SU-DHL-6 (cell line): Measurements from ENCODE around the gene PTPRN2.

Experiments used
- H2AFZ ChIP-seq: fragments of 200-600 bp; sonication (generic); 2 replicates; pipeline ENCODE4 v1.6.1; 2014; ENCODE audit warnings: low read depth, mild to moderate bottlenecking, moderate library complexity, mixed read lengths, antibody characterized with exemption, low read length; ENCODE audit not compliant: severe bottlenecking
- H3F3A ChIP-seq: fragments of 200-600 bp; shearing (Covaris generic); 2 replicates; pipeline ENCODE4 v1.6.0; 2016; ENCODE audit warnings: antibody characterized with exemption, mild to moderate bottlenecking; ENCODE audit not compliant: insufficient read depth
- H3K27ac ChIP-seq: fragments of 200-600 bp; sonication (generic); 2 replicates; pipeline ENCODE4 v1.5.1; 2016; ENCODE audit warnings: low read depth, mild to moderate bottlenecking, low read length, moderate library complexity, mixed read lengths
- H3K27me3 ChIP-seq: fragments of 200-600 bp; sonication (generic), shearing (Covaris generic); 2 replicates; pipeline ENCODE4 v1.6.0; 2014; ENCODE audit warnings: mild to moderate bottlenecking, low read length
- H3K36me3 ChIP-seq: fragments of 200-600 bp; sonication (generic); 2 replicates; pipeline ENCODE4 v1.6.1; 2014; ENCODE audit warnings: mild to moderate bottlenecking, low read length, mixed read lengths
- H3K4me2 ChIP-seq: fragments of 300-600, 200-600 bp; shearing (Covaris generic), sonication (generic); 2 replicates; pipeline ENCODE4 v1.6.0; 2014; ENCODE audit warnings: low read length, low read depth, mild to moderate bottlenecking; ENCODE audit not compliant: poor library complexity, severe bottlenecking
- H3K4me3 ChIP-seq: fragments of 200-600 bp; sonication (generic); 2 replicates; pipeline ENCODE4 v1.5.1; 2014; ENCODE audit warnings: antibody characterized with exemption, low read length, mild to moderate bottlenecking, mixed read lengths; ENCODE audit not compliant: insufficient read depth, poor library complexity, severe bottlenecking
- H3K79me2 ChIP-seq: fragments of 200-600 bp; sonication (generic); 2 replicates; pipeline ENCODE4 v1.6.1; 2014; ENCODE audit warnings: mild to moderate bottlenecking, low read length, moderate library complexity; ENCODE audit not compliant: insufficient read depth
- H3K9ac ChIP-seq: fragments of 200-600 bp; sonication (generic); 2 replicates; pipeline ENCODE4 v1.7.0; 2014; ENCODE audit warnings: mild to moderate bottlenecking, low read length
- H3K9me2 ChIP-seq: fragments of 200-600 bp; sonication (generic); replicated peaks from 2 replicates; pipeline ENCODE4 v1.6.1; 2014; ENCODE audit warnings: low read length; ENCODE audit not compliant: insufficient read depth
- H3K9me3 ChIP-seq: fragments of 200-600 bp; sonication (generic); 2 replicates; pipeline ENCODE4 v1.6.1; 2014; ENCODE audit warnings: low read length, mixed read lengths; ENCODE audit not compliant: insufficient read depth
- H4K20me1 ChIP-seq: fragments of 200-600 bp; sonication (generic); 2 replicates; pipeline ENCODE4 v1.6.1; 2014; ENCODE audit warnings: low read depth, mild to moderate bottlenecking, antibody characterized with exemption, low read length, moderate library complexity, mixed read lengths
- CTCF ChIP-seq: fragments of 200-600 bp; sonication (generic); IDR thresholded peaks from one replicate; pipeline ENCODE4 v1.5.1; 2017; ENCODE audit warnings: antibody characterized with exemption, mild to moderate bottlenecking, low read length, moderate library complexity; ENCODE audit not compliant: insufficient read depth, poor library complexity, severe bottlenecking
- EZH2phosphoT487 ChIP-seq: fragments of 200-600 bp; sonication (generic), shearing (Covaris generic); conservative IDR thresholded peaks from 2 replicates; pipeline ENCODE4 v1.6.1; 2018; ENCODE audit warnings: mild to moderate bottlenecking, antibody characterized with exemption, low read length, moderate library complexity, mixed read lengths

PTPRN2 gene

GRCh38 chr7:157678501-157678900 is 909.1 kb downstream of the PTPRN2 start:
- Histone ChIP-seq H3K36me3 (no peaks in the 10 kb centered on the region), H3K27me3 (0 out of 2 replicates have a peak, but pooled peaks cover 4% of the 10 kb centered on the region), H4K20me1 (no peaks in the 10 kb centered on the region), H3K4me3 (no peak overlapping the region), H3K79me2 (no peaks in the 10 kb centered on the region), H3K9me2 (no peaks in the 10 kb centered on the region), H2AFZ (no peak overlapping the region), H3F3A (no peaks in the 10 kb centered on the region), H3K4me2 (no peak overlapping the region), H3K9ac (no peak overlapping the region), H3K27ac (no peak overlapping the region), H3K9me3 (no peaks in the 10 kb centered on the region)
- TF ChIP-seq EZH2phosphoT487 (no peak), CTCF (no peak)

GRCh38 chr7:157676456-157677255 is 911.0 kb downstream of the PTPRN2 start:
- H3K9ac ChIP-seq: no peak overlapping the region
- H2AFZ ChIP-seq: no peak overlapping the region
- H3K36me3 ChIP-seq: no peaks in the 10 kb centered on the region
- H3K27me3 ChIP-seq: 0 out of 2 replicates have a peak, but pooled peaks cover 4% of the 10 kb centered on the region
- no peaks in the 10 kb centered on the region for H3F3A ChIP-seq
- no peaks in the 10 kb centered on the region for H3K79me2 ChIP-seq
- H3K9me2 ChIP-seq: no peaks in the 10 kb centered on the region
- TF ChIP-seq EZH2phosphoT487 (no peak), CTCF (no peak)
- H3K4me2 ChIP-seq: no peak overlapping the region
- H3K4me3 ChIP-seq: no peak overlapping the region
- no peak overlapping the region for H3K27ac ChIP-seq
- H3K9me3 ChIP-seq: no peaks in the 10 kb centered on the region
- no peaks in the 10 kb centered on the region for H4K20me1 ChIP-seq

GRCh38 chr7:157676001-157676400 is 911.6 kb downstream of the PTPRN2 start:
- no peak overlapping the region for H3K9ac ChIP-seq
- H4K20me1 ChIP-seq: no peaks in the 10 kb centered on the region
- H3K9me3 ChIP-seq: no peaks in the 10 kb centered on the region
- H3K4me2 ChIP-seq: no peak overlapping the region
- no peak overlapping the region for H3K27ac ChIP-seq
- no peaks in the 10 kb centered on the region for H3K36me3 ChIP-seq
- H3K79me2 ChIP-seq: no peaks in the 10 kb centered on the region
- TF ChIP-seq EZH2phosphoT487 (no peak), CTCF (no peak)
- H3K27me3 ChIP-seq: 0 out of 2 replicates have a peak, but pooled peaks cover 4% of the 10 kb centered on the region
- no peak overlapping the region for H3K4me3 ChIP-seq
- H3F3A ChIP-seq: no peaks in the 10 kb centered on the region
- H3K9me2 ChIP-seq: no peaks in the 10 kb centered on the region
- H2AFZ ChIP-seq: no peak overlapping the region
